Chondrocyte (in vitro differentiated cells): Measurements from ENCODE around the gene SELENOI. TPM values are rescaled to one million over a fixed set of nuclear protein-coding genes. Genes with fewer than 3 reads are reported as not detected.
"Not testable (repeated sequence)": the region's sequence is repeated elsewhere in the genome, so short reads cannot be mapped to it uniquely, and the experiment has no call there.

Experiments
- DNase-seq: peaks from one replicate; pipeline ENCODE4 v3.0.0; 2021; ENCODE audit warnings: mixed read lengths, low spot score
- H3K27ac Mint-ChIP-seq: one replicate; pipeline ENCODE4 v1.8.0; 2021; ENCODE audit warnings: mild to moderate bottlenecking, moderate library complexity, mixed read lengths; ENCODE audit not compliant: unreplicated experiment
- H3K27me3 Mint-ChIP-seq: 2 replicates; pipeline ENCODE4 v1.8.0; 2021; ENCODE audit warnings: low read depth, mixed read lengths
- H3K36me3 Mint-ChIP-seq: 2 replicates; pipeline ENCODE4 v1.8.0; 2021; ENCODE audit warnings: low read depth, mixed read lengths
- H3K4me1 Mint-ChIP-seq: 2 replicates; pipeline ENCODE4 v1.8.0; 2021; ENCODE audit warnings: low read depth, mild to moderate bottlenecking, mixed read lengths
- H3K4me3 Mint-ChIP-seq: one replicate; pipeline ENCODE4 v1.8.0; 2021; ENCODE audit warnings: mild to moderate bottlenecking, moderate library complexity, mixed read lengths; ENCODE audit not compliant: unreplicated experiment
- H3K9me3 Mint-ChIP-seq: 2 replicates; pipeline ENCODE4 v1.8.0; 2021; ENCODE audit warnings: low read depth, mixed read lengths
- total RNA-seq: library from RNA; stranded (reverse); gene quantifications from 3 replicates; pipeline ENCODE4 v1.2.1, GENCODE V29; 2021
- TF ChIP-seq, protein P1 (sequence below): fragments of 200-600 bp; sonication (generic); IDR thresholded peaks from 2 replicates; pipeline ENCODE4 v1.5.0; 2021; ENCODE audit warnings: antibody characterized with exemption, mild to moderate bottlenecking, moderate library complexity

Gene SELENOI
- total RNA-seq, 1 donor from 2014 or later = 15.5 TPM

DNA sequence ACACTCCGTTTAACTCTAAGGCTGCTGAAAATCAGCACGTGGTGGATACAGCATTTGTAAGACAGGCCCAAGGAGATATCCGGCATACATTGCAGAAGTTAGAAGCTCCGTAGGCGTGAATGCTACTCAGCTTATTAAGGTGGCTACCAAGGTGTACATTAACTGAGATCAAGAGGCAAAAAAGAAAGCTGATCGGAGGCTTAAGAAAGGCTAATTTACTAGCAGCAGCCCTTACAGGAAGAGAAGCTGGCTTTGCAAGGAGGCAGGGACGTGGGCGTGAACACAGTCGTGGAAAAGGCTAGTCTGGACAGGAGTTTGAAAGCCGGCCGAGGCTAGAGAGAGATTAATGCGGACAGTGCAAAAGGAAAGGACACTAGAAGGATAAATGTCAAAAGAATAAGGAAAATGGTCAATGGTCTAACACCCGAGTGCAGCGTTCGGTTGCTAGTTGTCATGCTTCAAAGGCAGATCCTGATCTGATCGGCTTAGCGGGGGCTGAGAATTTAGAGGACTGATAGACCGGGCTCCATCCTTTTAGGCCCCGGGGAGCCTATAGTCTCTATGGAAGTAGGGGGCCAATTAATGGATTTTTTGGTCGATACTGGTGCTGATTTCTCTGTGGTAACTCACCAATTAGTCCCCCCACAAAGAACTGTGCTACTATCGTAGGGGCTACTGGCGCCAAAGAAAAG is 45.6 kb upstream of the SELENOI start:
- Mint-ChIP-seq H3K4me1 (no peaks in the 10 kb centered on the region), H3K36me3 (no peaks in the 10 kb centered on the region), H3K4me3 (no peak overlapping the region), H3K9me3 (no peaks in the 10 kb centered on the region), H3K27ac (no peak overlapping the region), H3K27me3 (no peaks in the 10 kb centered on the region)
- DNase-seq = no peak
- TF ChIP-seq, protein P1, sequence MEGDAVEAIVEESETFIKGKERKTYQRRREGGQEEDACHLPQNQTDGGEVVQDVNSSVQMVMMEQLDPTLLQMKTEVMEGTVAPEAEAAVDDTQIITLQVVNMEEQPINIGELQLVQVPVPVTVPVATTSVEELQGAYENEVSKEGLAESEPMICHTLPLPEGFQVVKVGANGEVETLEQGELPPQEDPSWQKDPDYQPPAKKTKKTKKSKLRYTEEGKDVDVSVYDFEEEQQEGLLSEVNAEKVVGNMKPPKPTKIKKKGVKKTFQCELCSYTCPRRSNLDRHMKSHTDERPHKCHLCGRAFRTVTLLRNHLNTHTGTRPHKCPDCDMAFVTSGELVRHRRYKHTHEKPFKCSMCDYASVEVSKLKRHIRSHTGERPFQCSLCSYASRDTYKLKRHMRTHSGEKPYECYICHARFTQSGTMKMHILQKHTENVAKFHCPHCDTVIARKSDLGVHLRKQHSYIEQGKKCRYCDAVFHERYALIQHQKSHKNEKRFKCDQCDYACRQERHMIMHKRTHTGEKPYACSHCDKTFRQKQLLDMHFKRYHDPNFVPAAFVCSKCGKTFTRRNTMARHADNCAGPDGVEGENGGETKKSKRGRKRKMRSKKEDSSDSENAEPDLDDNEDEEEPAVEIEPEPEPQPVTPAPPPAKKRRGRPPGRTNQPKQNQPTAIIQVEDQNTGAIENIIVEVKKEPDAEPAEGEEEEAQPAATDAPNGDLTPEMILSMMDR = no peak

DNA sequence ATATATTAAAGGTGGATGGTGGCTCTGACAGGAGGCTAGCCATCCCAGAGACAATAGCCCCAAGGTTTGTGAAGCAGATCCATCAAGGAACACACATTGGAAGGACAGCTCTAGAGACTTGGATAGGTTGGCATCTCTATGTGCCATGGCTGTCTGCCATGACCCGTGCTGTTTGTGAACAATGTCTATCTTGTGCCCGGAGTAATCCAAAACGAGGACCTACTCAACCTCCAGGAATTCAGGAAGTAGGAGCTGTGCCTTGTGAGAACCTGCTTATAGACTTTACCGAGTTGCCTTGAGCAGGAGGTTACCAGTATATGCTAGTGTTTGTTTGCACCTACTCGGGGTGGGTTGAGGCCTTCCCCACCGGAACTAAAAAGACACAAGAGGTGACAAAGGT is 43.1 kb upstream of the SELENOI start:
- no peak for DNase-seq
- no peaks in the 10 kb centered on the region for H3K9me3 Mint-ChIP-seq
- H3K27ac Mint-ChIP-seq = no peak overlapping the region
- TF ChIP-seq, protein P1 = no peak
- H3K36me3 Mint-ChIP-seq = no peaks in the 10 kb centered on the region
- H3K27me3 Mint-ChIP-seq = no peaks in the 10 kb centered on the region
- no peaks in the 10 kb centered on the region for H3K4me1 Mint-ChIP-seq
- H3K4me3 Mint-ChIP-seq = no peak overlapping the region

DNA sequence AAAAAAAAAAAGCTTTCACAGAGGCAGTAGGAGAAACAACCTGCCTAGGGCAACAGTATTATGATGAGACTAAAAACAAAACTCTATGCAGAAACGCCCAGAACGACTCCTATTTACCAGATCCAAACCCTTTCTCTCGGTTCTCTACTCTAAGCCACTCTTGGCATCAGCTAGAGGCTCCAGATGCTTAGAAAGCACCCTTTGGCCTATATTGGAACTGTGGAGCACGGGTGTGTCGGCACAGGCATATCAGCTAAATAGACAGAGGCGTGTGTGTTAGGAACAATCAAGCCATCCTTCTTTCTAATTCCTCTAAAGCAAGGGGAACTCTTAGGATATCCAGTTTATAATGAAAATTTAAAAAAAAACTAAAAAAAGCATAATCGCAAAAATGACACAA is 40.8 kb upstream of the SELENOI start:
- not testable (repeated sequence) for H3K27me3 Mint-ChIP-seq

DNA sequence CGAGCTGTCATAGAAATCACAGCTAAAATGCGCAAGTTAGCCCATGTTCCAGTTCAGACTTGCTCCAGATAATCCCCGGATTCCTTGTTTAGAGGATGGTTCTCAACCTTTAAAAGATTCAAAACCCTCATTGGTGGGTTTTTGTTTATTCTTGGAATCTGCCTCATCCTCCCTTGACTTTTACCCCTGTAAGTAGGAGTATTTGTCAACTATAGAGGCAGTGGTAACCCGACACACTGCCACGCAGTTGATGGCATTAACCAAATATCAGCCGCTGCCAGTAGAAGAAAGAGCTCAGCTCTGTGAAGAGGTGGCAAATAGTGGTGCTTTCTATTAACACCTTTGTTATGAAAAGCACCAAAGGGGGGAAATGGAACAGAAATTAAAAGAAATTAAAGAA is 40.4 kb upstream of the SELENOI start:
- Mint-ChIP-seq H3K9me3 (no peaks in the 10 kb centered on the region), H3K4me3 (no peak overlapping the region), H3K27me3 (no peaks in the 10 kb centered on the region), H3K36me3 (no peaks in the 10 kb centered on the region), H3K27ac (no peak overlapping the region), H3K4me1 (no peaks in the 10 kb centered on the region)
- no peak for DNase-seq
- TF ChIP-seq, protein P1 = no peak

More for the DNA sequence above, 40.8 kb upstream of the SELENOI start:
- H3K36me3 Mint-ChIP-seq, H3K27ac Mint-ChIP-seq, DNase-seq, H3K4me1 Mint-ChIP-seq, H3K4me3 Mint-ChIP-seq, H3K9me3 Mint-ChIP-seq: not testable (repeated sequence)

DNA sequence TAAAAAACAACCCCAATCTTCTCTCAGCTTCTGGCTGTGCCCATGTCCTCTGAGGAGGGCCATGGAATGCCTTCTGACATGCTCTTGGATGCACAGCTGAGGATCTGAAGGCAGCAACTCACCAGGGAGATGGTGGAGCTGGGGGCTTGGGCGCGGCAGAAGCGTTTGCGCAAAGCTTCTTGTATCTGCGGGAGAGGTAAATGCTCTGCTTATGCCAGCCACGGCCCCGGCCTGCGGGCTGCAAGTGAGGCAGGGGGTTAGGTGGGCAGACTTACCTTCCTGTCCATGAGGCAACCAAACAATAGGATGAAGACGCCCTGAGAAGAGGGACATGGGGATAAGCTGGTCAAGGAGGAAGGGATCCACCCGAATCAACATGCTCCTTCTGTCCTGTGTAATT is 36.0 kb upstream of the SELENOI start:
- no peaks in the 10 kb centered on the region for H3K4me1 Mint-ChIP-seq
- TF ChIP-seq, protein P1 = no peak
- no peaks in the 10 kb centered on the region for H3K27me3 Mint-ChIP-seq
- H3K36me3 Mint-ChIP-seq = no peaks in the 10 kb centered on the region
- H3K27ac Mint-ChIP-seq = no peak overlapping the region
- no peak overlapping the region for H3K4me3 Mint-ChIP-seq
- H3K9me3 Mint-ChIP-seq = no peaks in the 10 kb centered on the region
- DNase-seq = no peak

DNA sequence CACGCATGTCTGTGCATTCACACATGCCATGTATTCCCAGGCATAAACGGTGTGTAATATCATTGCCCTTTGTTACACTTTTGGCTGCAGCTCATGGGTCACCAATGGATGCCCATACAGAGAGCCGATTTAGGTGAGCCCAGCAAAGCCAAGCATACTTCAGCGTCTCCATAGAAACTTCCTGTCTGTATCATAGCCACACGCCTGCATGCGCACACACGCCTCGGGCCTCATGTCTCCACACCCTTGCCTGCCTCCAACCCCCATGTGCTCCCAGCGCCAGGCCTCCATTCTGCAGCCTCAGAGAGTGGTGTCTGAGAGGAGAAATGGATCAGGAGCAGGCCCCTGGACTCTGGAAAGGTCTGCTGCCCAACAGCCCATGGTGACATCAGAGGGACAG is 33.5 kb upstream of the SELENOI start:
- no peak overlapping the region for H3K27ac Mint-ChIP-seq
- H3K9me3 Mint-ChIP-seq = no peaks in the 10 kb centered on the region
- DNase-seq = no peak
- H3K36me3 Mint-ChIP-seq = no peaks in the 10 kb centered on the region
- H3K4me1 Mint-ChIP-seq = no peaks in the 10 kb centered on the region
- peaks cover 4% of the 10 kb centered on the region for H3K27me3 Mint-ChIP-seq
- TF ChIP-seq, protein P1 = no peak
- H3K4me3 Mint-ChIP-seq = no peak overlapping the region
